GM21717 (cell line): ENCODE measurements around the gene SELENOK.
"Not testable (repeated sequence)": the region's sequence is repeated elsewhere in the genome, so short reads cannot be mapped to it uniquely, and the experiment has no call there.

Experiments
- ATAC-seq: cut with Tn5 transposase; IDR thresholded peaks from one replicate; pipeline ENCODE4 v1.9.1; 2021; ENCODE audit warnings: mild to moderate bottlenecking, moderate library complexity; ENCODE audit not compliant: unreplicated experiment

Gene SELENOK

DNA sequence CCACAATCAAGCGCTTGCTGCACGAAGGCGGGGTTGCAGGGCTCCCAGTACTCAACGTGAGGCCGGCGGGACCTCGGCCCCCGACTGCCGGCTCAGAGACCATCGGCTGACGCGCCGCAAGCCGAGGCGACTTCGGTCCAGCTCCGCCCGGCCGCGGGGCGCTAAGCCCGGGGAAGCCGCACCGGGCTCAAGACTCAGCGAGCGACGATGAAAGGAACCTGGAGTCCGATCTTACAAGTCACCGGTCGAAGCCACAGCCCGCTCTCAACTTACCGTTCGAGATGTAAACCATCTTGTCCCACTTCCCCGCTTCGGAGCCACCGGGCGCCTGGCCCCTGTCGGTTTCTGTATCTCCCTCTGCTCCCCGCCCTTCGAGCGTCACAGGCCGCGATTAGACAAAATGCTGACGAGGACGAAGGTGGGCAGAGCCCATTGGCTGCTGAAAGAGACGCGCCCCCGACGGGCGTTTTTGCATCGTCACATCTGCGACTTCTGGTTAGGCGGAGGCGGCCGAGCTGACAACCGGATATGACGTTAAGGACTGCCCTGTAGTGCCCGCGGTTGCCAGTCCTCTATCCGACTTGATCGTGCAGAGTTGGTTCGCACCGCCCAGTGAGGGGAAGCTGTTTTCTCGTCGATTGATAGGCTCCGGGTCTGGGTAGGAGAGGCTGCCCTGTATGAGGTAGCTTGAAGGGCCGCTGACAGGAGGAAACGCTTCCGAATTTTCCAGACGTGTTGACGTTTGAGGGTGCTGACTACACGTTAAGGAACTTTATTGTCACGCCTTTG lies at the start of gene SELENOK:
TSS of gene SELENOK (minus strand) at position 363 of the 789 bp plus-strand sequence.
- peak; percentile 96 for ATAC-seq

DNA sequence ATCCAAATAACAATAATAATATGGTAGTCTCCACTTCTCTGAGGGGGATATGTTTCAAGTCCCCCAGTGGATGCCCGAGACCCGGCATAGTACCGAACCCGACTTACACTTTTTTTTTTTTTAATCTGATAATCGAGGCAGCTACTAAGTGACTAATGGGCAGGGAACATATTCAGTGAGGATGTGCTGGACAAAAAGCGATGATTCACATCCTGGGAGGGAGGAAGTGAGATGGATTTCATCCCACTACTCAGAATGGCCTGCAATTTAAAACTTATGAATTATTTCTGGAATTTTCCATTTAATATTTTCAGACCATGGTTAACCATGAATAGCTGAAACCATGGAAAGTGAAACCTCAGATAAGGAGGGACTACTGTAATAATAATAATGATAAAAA lies 49.5 kb upstream of the SELENOK start:
- ATAC-seq = no peak

DNA sequence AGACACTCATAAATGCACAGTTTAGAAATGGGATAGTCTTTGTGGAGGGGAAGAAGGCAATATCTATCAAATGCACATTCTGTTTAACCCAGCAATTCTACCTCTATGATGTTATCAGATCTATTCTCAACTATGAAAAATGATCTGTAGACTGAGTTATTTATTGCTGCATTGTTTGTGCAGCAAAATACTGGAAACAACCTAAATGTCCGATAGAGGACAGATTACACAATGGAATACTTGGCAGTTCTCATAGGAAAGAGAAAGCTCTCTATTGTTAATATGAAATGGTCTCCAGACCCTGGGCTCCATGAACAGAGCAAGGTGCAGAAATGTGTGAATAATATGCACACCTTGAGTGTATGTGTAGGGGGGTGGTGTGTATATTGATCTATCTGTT lies 49.0 kb upstream of the SELENOK start:
- no peak for ATAC-seq

DNA sequence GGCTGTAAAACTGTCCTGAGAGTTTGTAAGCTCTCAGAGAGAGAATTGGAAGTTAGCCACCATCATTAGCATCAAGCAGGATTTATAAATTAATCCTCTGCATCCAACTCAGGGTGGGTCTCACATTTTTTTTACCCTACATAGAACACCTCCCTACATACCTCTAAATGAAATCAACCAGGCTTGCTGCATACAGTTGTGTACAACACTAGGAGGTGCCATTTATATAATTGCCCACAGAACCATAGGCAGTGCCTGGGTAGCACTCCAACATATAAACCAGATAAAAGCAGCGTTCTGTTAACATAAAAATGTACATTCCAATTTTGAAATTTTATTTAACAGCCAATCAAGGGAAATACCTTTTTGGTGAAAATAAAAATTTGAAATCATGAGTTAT lies 48.2 kb upstream of the SELENOK start:
- no peak for ATAC-seq

DNA sequence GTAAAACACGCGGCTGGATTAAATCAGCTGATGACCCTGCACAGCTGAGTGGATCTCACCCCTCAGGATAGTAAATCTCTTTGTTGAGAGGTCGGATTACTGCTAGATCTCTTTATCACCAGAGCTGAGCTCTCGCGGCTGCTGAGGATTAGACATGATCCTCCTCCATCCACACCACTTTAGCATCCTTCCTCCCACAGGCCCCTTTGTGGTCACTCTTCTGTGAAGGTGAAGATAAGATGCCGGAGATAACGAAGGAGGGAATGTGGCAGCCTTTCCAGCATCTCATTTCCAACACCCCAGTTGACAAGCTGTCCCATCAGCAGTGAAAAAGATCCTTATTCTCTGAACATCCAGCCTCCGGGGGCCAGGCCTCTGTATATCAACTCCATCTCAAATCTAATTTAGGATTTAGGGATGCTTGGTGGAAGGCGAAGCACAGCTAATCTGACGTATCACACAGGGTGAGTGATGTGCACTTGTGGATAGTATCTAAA lies 47.5 kb upstream of the SELENOK start:
- no peak for ATAC-seq

DNA sequence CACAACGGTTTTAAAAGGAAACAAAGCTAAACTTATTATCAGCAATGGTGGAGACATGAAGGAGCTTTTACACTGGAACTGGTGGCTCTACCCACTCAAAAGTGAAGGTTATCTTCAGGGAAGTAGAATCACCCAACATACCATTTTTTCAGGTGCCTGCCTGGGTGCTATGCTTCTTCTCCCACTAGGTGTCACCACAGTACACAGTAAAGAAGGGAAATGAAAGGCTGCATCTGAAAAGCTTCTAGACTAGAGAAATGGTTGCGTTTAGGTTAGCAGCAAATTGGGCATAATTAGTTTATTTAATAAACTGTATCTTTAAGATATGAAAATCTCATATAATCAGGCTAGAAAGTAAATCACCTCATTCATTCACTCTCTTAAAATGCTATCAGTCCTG lies 47.0 kb upstream of the SELENOK start:
- ATAC-seq = peak; percentile 59

DNA sequence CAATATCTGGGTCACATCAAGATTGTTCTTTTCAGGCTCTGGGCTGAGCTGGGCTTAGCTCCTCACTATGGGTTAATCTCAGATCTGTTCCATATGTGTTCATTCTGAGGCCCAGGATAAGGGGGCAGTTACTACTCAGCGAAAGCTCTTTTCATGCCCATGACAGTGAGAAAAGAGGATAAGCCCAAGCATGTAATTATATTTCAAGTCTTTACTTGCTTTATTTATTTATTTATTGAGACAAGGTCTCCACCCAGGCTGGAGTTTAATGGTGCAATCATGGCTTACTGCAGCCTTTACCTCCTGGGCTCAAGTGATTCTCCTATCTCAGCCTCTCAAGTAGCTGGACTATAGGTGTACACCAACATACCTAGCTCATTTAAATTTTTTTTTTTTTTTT lies 44.7 kb upstream of the SELENOK start:
- ATAC-seq = no peak

DNA sequence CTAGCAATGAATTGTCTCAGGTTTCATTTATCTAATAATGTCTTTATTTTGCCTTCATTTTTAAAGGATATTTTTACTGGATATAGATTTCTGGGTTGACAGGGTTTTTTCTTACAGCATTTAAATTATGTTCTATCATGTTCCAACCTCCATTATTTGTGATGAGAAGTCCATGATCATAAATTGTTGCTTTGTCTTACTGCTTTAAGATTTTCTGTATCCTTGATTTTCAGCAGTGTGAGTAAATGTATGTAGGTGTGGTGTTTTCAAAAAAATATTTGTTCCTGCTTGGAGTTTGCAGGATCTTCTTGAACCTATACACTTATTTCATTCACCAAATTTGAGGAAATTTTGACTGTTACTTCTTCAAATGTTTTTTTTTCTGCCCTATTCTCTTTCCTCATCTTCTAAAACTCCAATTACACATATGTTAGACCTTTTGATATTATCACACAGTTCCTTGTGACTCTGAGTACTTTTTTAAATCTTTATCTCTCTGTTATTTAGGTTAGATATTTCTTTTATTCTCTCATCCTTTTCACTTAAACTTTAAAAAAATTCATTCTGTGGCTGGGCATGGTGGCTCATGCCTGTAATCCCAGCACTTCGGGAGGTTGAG lies 43.7 kb upstream of the SELENOK start:
- no peak for ATAC-seq

DNA sequence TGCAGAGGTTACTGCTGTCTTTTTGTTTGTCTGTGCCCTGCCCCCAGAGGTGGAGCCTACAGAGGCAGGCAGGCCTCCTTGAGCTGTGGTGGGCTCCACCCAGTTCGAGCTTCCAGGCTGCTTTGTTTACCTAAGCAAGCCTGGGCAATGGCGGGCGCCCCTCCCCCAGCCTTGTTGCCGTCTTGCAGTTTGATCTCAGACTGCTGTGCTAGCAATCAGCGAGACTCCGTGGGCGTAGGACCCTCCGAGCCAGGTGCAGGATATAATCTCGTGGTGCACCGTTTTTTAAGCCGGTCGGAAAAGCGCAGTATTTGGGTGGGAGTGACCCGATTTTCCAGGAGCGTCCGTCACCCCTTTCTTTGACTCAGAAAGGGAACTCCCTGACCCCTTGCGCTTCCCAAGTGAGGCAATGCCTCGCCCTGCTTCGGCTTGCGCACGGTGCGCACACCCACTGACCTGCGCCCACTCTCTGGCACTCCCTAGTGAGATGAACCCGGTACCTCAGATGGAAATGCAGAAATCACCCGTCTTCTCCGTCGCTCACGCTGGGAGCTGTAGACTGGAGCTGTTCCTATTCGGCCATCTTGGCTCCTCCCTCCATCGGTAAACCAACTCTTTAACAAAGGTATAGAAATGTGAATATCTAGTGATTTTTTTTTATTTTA lies 35.7 kb upstream of the SELENOK start:
- not testable (repeated sequence) for ATAC-seq

DNA sequence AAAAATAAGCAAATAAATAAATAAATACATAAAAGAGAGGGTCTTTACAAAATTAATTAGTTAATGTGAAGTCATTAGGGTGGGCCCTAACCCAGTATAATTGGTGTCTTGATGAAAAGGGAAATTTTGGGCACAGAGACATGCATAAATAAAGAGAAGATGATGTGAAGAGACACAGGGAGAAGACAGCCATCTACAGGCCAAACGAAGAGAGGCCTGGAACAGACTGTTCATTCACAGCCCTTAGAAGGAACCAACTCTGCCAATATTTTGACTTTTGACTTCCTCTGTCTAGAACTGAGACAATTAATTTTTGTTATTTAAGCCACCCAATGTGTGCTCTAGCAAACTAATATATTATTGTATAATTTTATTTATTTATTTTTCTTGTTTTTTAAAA lies 29.6 kb upstream of the SELENOK start:
- ATAC-seq = no peak

DNA sequence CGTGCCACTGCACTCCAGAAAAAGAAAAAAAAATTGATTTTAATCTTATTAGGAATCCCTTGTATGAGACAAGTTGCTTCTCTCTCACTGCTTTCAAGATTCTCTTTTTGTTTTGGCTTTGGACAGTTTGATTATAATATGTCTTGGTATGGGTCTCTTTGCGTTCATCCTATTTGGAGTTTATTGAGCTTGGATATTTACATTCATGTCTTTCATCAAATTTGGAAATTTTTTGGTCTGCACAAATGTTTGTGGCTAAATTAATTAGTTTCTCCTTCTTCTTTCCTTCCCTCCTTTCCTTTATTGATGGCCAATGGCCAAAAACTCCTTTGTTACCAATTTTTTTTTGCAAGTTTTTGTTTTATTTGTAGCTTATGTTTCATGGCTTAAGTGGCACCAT lies 28.1 kb upstream of the SELENOK start:
- no peak for ATAC-seq

DNA sequence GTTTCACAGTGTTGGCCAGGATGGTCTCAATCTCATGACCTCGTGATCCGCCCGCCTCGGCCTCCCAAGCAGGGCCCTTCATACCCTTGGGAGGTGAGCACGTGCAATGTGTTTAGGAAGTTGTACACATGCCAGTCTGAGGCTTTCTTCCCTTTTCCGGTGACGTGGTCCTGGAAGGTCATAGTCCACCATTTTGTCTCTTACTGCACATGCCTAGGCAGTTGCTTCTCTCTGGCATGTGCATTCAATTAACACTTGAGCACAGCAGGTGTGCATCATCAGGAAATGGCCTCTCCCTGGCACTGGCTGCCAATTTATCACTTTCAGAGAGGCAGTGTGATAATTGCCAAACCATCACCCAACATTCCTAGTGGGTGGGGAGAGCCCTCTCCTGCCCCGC lies 21.7 kb upstream of the SELENOK start:
- ATAC-seq = no peak

DNA sequence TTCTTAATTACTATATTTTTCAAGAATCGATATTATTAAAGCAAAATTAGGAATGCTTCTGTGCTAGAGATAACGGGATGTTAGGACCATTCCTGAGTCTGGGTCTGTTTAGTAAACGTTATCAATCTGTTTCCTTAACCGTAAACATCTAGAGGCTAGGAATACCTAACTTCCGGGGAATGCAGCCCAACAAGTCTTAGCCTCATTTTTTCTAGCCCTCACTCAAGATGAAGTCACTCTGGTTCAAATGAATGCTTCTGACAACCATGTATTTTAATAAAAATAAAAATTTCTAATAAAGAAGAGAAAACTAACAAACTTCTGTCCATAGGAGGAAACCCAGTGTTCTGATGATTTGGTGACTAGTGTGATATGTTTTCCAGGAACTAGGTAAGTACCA lies 11.1 kb upstream of the SELENOK start:
- ATAC-seq = no peak

DNA sequence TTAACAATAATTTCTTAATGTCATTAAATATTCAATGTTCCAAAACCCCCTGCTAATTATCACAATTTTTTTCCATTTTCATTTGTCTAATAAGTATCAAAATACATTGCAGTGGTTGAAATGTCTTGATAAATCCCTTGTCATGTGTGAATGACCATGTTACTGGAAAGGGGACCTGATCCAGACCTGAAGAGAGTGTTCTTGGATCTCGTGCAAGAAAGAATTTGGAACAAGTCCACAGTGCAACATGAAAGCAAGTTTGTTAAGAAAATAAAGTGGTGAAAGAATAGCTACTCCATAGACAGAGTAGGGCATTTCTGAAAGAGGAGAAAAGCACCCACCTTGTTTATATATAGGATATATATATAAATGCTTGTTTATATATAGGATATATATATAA lies 10.4 kb upstream of the SELENOK start:
- ATAC-seq = no peak

DNA sequence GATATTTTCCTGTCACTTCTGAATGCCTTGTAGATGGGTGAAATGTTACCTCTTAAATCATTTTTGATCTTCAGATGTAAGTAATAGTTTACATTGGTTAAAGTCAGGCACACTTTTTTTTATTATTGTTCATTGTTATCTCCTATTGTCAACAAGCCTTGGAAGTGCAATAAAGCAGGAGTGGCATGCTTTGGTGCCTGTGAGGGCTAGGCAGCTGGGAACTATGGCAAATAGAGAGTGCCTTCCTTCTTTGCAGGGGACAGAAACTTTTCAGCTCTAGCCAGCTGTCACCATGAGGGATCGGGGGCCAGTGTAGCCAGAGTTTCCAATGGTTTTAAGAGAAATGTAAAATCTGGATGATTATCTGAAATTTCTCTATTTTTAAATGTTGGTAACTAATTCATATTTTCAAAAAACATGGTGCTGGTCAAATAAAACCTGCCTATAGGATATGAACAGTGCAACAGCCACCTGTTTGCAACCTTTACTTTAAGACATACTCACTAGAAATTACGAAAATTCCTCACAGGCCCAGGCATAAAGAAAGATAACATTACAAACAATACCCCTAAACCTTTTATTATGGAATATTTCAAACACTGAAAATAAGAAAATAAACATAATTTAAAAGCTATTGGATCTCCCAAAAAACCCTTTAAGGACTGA lies 9.1 kb upstream of the SELENOK start:
- no peak for ATAC-seq

DNA sequence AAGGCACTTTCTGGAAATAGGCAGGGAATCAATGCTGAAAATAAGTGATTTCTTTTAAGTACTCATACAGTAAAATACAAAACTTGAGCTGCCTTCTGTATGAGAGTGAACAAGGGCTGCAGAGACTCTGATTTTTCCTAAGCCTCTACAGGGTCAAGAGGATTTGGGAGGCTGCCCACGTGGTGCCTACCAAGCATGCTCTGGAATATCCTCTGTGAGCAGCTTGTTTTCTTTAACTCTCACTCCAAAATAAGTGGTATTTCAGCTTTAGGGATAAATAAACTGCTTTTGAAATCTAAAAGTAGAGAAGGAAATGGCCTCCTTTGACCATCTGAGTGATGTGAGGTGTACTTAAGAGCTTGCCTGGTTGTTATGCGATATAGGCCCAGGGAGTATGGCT lies 8.1 kb upstream of the SELENOK start:
- no peak for ATAC-seq

DNA sequence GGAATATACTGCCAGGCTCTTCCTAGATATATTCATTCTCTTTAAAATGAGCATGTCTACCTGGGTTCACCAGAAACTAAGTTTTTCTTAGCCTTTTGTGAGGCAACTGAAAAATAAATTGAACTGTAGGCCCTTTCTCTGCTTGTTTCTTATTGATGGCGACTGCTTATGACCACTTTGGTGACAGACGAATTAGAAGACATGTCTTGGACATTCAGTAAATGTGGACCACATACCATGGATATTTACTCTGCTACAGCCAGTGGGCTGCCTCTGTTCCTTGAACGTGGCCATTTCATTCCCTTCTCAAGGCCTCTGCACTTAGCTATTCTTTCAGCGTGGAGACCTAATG lies 603 bp upstream of the SELENOK start:
- no peak for ATAC-seq

DNA sequence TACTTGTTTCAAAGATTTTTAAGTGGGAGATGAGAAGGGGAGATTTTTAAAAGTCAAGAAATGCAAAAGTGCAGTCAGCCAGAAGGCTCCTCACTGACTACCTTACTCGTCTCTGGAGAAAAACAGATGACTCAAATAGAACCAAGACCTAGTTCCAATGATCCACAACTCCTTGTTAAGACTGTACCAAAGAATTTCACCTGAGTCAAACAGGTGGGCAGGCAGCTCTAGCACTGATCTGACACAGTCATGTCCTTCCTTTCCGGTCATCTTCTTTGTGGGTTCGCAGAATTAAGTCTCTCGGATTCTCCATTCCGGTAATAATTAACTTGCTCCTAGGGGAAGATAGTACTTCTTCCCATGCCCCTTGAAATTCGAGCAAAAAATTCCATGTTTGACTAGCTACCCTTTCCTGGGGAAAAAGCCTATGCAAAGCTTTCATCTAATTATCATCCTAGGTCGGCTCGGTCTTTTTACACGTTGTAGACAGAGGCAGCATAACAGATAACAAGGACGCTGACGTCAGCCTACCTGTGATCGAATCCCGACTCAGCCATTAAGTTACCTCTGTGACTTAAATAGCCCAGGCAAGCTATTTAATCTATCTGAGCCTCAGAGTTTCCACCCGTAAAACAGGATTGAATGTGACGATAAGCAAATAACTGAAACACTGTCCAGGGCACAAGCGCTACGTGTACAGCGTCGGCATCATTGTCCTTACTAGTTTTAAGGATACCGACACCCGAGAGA lies 758 bp downstream of the SELENOK start:
- no peak for ATAC-seq

DNA sequence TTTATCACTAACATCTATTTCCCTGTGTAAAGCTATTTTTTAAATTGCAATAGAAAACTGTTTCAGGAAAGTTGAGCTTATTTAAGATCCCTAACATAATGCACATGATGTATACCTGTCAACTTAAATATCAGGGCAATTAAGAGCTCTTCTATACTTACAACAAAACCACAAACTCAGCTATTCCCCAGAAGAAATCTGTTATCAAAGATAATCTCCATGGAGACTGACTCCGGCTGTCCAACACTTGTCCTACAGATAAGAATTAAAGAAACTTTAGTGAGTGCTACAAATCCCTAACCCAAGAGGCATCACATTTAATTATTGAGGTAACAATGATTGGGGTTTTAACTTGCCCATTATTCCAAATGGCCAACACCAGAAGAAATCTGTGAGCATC lies 3.4 kb downstream of the SELENOK start:
- ATAC-seq = no peak

DNA sequence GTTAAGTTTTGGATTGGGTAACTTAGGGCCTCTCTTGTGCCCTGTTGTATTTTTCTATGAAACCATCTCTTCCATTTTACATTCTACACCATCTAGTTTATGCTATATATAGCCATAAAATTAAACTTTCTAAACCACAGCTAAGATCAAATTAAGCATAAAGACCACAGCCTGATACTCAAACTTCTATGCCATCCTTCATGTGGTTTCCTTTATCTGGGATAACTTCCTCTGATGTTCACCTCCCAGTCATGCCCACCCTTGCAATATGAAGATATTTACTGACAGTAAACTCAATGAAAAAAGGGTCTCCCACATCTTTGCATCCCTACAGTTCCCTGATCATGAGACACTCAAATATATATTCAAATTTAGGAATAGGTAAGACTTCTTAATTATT lies 4.2 kb downstream of the SELENOK start:
- no peak for ATAC-seq

DNA sequence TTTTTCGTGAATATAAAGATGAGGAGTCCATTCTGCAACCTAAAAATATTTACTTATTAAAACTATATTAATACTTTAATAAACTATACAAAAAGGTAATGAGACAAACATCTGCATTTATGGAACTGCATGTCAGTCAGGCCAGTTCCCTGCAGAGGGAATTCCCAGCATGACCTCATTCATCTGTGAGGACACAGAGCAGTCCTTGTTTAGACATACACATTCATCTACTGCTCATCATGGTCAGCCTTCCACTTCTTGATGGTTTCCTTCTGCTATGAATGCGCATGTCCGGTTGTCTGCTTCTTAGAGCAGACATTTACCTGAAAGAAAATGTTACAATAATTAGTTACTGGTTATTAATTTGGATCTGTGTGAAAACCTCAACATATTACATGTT lies 6.4 kb downstream of the SELENOK start:
- no peak for ATAC-seq
